ENCODE data around the gene TK2. TPM values are rescaled to one million over a fixed set of nuclear protein-coding genes. Genes with fewer than 3 reads are reported as not detected.

The TK2 gene
- total and polyA plus RNA-seq, 2 donors (not counting 1 experiment from before 2014, with no cell fraction given), result 34.8 to 73.7 TPM

- Histone ChIP-seq H3K79me2 (ENCODE audit: control insufficient read depth, insufficient read depth, low read length) (no peaks in the 10 kb centered on the region), H4K20me1 (ENCODE audit: control insufficient read depth, extremely low read depth, insufficient read depth, low read length) (no peaks in the 10 kb centered on the region), H3K4me3 (replicated peaks in 1 of 4; ENCODE audit: control extremely low read depth in 1 of 4, insufficient read depth in 1 of 4, low read depth in 3 of 4, low read length in 4 of 4) (no peak overlapping the region), H3K27ac (ENCODE audit: insufficient read depth, low read length) (no peak overlapping the region), H3K36me3 (ENCODE audit: control insufficient read depth, insufficient read depth, low read length) (peaks cover 7% of the 10 kb centered on the region), H3K4me1 (ENCODE audit: control insufficient read depth, extremely low read depth, insufficient read depth, low read length) (no peaks in the 10 kb centered on the region), H3K9ac (ENCODE audit: insufficient read depth, low read length) (no peak overlapping the region), H3K27me3 (ENCODE audit: control insufficient read depth, insufficient read depth, low read length) (no peaks in the 10 kb centered on the region), H3K9me3 (ENCODE audit: control insufficient read depth, insufficient read depth, low read depth, low read length) (no peaks in the 10 kb centered on the region), H3K4me2 (ENCODE audit: extremely low read depth, insufficient read depth, low read length) (no peak overlapping the region), H2AFZ (ENCODE audit: low read length) (no peak overlapping the region)
- DNase-seq (ENCODE audit: low read depth in 2 of 2), result no peak
- TF ChIP-seq EZH2 (IDR thresholded peaks at IDR 0.05; ENCODE audit: low read length, missing control alignments) (no peak), CTCF (conservative IDR thresholded peaks at IDR 0.05 in 1 of 2, IDR thresholded peaks at IDR 0.05 in 1 of 2; ENCODE audit: low read depth in 1 of 2, low read length in 2 of 2) (no peak)
These were observed 20.4 kb downstream of the TK2 start for GRCh38 chr16:66529475-66529874.

GRCh38 chr16:66528294-66528693 is 21.6 kb downstream of the TK2 start:
- no peaks in the 10 kb centered on the region for H3K79me2 ChIP-seq (ENCODE audit: control insufficient read depth, insufficient read depth, low read length)
- H3K4me1 ChIP-seq (ENCODE audit: control insufficient read depth, extremely low read depth, insufficient read depth, low read length), result no peaks in the 10 kb centered on the region
- peaks cover 7% of the 10 kb centered on the region for H3K36me3 ChIP-seq (ENCODE audit: control insufficient read depth, insufficient read depth, low read length)
- DNase-seq (ENCODE audit: low read depth in 2 of 2), result no peak
- no peak overlapping the region for H3K4me2 ChIP-seq (ENCODE audit: extremely low read depth, insufficient read depth, low read length)
- H3K9ac ChIP-seq (ENCODE audit: insufficient read depth, low read length), result no peak overlapping the region
- H4K20me1 ChIP-seq (ENCODE audit: control insufficient read depth, extremely low read depth, insufficient read depth, low read length), result no peaks in the 10 kb centered on the region
- no peaks in the 10 kb centered on the region for H3K27me3 ChIP-seq (ENCODE audit: control insufficient read depth, insufficient read depth, low read length)
- no peak overlapping the region for H3K4me3 ChIP-seq (replicated peaks in 1 of 4; ENCODE audit: control extremely low read depth in 1 of 4, insufficient read depth in 1 of 4, low read depth in 3 of 4, low read length in 4 of 4)
- H2AFZ ChIP-seq (ENCODE audit: low read length), result no peak overlapping the region
- no peak overlapping the region for H3K27ac ChIP-seq (ENCODE audit: insufficient read depth, low read length)
- no peak for TF ChIP-seq CTCF (conservative IDR thresholded peaks at IDR 0.05 in 1 of 2, IDR thresholded peaks at IDR 0.05 in 1 of 2; ENCODE audit: low read depth in 1 of 2, low read length in 2 of 2)
- no peak for TF ChIP-seq EZH2 (IDR thresholded peaks at IDR 0.05; ENCODE audit: low read length, missing control alignments)
- no peaks in the 10 kb centered on the region for H3K9me3 ChIP-seq (ENCODE audit: control insufficient read depth, insufficient read depth, low read depth, low read length)

GRCh38 chr16:66525396-66526180 is 24.3 kb downstream of the TK2 start:
- H3K4me1 ChIP-seq (ENCODE audit: control insufficient read depth, extremely low read depth, insufficient read depth, low read length), result peaks cover 2% of the 10 kb centered on the region
- H3K9me3 ChIP-seq (ENCODE audit: control insufficient read depth, insufficient read depth, low read depth, low read length), result no peaks in the 10 kb centered on the region
- peak in 1 of 2 donors; percentile 87 for DNase-seq (ENCODE audit: low read depth in 2 of 2)
- no peaks in the 10 kb centered on the region for H3K27me3 ChIP-seq (ENCODE audit: control insufficient read depth, insufficient read depth, low read length)
- TF ChIP-seq CTCF (conservative IDR thresholded peaks at IDR 0.05 in 1 of 2, IDR thresholded peaks at IDR 0.05 in 1 of 2; ENCODE audit: low read depth in 1 of 2, low read length in 2 of 2) (no peak), EZH2 (IDR thresholded peaks at IDR 0.05; ENCODE audit: low read length, missing control alignments) (no peak)
- H3K79me2 ChIP-seq (ENCODE audit: control insufficient read depth, insufficient read depth, low read length), result no peaks in the 10 kb centered on the region
- no peak overlapping the region for H2AFZ ChIP-seq (ENCODE audit: low read length)
- no peak overlapping the region for H3K9ac ChIP-seq (ENCODE audit: insufficient read depth, low read length)
- H3K4me3 ChIP-seq (replicated peaks in 1 of 4; ENCODE audit: control extremely low read depth in 1 of 4, insufficient read depth in 1 of 4, low read depth in 3 of 4, low read length in 4 of 4), result no peak overlapping the region
- no peaks in the 10 kb centered on the region for H4K20me1 ChIP-seq (ENCODE audit: control insufficient read depth, extremely low read depth, insufficient read depth, low read length)
- H3K27ac ChIP-seq (ENCODE audit: insufficient read depth, low read length), result no peak overlapping the region
- H3K36me3 ChIP-seq (ENCODE audit: control insufficient read depth, insufficient read depth, low read length), result peaks cover 7% of the 10 kb centered on the region
- no peak overlapping the region for H3K4me2 ChIP-seq (ENCODE audit: extremely low read depth, insufficient read depth, low read length)

Measured in fibroblast of lung (primary cell).